ENCODE results near the gene PRKCE.

The PRKCE gene

DNA sequence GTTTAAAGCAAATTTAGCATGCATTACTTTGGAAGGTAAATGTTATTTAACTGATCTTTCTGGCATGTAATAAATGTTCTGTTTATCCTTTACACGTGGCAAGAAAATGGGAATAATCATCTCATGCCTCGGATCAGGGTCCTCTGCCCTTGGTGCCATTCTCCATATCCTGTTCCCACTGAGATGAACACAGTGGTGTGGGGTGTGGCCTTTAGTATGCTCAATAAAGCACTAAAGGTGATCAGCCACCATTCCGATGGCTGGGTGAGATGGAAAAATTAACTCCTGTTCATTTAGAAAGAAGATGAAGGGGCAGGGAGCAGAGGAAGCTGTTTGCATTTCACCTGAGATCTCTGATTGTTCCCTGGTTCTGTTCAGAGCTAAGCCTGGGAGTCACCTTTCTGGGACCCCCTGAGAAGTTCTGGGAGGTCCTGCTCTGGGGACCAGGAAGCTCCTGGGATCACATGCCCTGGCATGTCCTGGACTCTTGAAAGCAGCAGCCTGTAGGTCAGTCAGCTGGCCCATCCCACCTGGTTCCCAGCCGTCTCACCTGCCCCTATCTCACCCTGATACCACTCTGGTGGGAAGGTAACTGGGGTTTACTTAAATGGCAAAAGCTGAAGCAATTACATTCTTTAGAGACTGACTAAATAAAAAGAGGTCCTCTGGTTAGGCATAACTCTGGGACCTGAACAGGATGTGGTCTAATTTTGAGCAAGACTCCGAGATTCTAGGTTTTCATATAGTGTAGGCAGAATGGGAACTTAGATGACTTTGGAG lies 356.8 kb downstream of the PRKCE start:
- DNase-seq (ENCODE audit: low read depth) = no peak
- no peak overlapping the region for H3K4me3 ChIP-seq (ENCODE audit: low read depth, low read length)

DNA sequence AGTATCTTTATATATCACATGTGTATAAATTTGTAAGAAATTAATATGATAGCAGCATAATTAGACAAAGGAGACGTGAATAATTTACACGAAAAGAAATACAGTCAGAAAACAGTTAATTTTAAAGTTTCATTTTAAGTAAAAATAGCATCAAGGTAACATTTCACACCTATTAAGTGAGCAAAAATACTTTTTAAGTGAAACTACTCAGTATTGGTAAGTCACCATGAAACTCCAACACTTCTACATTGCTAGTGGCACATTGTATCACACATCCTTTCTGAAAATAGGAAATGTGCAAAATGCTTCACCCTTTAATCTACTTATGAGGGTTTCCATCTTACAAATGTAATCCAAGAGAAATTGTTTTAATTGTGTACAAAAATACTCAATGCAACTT lies 357.8 kb downstream of the PRKCE start:
- no peak for DNase-seq (ENCODE audit: low read depth)
- H3K4me3 ChIP-seq (ENCODE audit: low read depth, low read length) = no peak overlapping the region

DNA sequence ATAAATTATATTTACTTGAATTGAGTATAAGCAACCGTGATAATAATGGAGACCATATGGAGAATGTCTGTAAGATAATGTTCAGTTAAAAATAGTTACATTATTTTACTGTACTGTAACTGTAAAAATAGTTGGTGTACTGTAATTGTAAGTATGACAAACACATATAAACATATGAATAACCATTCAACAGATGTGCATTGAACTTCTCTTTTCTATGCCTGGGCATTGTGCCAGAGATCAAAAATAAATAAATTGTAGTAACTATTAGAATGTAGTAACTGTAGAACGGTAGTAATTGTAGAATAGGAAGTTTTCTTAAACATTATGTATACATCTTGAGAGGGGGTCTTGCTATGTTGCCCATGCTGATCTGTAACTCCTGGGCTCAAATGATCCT lies 358.3 kb downstream of the PRKCE start:
- no peak for DNase-seq (ENCODE audit: low read depth)
- no peak overlapping the region for H3K4me3 ChIP-seq (ENCODE audit: low read depth, low read length)

DNA sequence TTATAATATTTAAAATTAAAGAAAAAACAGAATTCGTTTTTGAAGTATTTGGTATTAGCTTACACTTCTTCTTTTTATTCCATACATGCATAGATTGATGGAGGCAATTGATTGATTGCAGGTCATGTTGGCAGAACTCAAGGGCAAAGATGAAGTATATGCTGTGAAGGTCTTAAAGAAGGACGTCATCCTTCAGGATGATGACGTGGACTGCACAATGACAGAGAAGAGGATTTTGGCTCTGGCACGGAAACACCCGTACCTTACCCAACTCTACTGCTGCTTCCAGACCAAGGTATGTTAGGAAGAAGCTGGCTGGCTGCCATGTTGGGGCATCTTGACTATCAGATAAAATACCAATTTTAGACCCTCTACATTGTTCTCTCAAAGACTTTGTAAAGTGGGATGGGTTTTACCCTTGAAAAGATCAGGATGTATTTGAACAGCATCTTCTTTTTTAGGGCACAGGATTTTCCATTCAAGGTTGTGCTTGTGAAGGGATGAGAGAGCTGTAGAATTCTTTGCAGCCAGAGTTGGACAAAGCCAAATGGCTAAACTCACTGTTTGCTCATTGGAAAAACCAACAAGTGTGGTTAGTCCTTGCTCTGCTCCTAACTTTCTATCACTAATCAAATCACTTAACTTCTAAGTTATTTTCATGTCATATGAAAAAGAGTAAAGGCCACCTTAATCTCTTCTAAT lies 358.9 kb downstream of the PRKCE start:
- no peak overlapping the region for H3K4me3 ChIP-seq (ENCODE audit: low read depth, low read length)
- no peak for DNase-seq (ENCODE audit: low read depth)

DNA sequence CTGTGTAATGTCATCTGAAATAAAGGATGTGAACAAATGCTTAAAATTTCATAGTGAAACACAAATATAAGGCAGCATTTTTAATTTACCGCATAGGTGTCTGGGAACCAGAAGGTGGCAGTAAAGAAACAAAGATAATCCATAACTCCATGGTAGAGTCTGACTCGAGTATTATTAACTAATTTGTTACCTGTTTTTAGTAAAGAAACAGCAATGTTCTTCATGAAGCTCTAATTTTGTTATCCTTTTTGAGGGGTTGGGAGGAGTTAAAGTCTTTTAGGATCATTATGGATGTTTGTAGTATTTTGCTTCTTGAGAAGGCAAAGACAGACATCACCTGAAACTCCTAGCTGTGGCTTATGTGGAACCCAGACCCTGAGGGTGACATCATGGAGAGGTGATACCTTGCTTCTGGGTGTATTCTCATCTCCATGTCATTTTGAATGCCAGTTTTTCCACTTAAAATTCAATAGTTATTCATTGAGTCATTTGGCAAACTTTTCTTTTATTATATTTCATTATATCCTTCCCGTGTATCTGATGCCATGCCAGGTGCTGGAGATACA lies 359.5 kb downstream of the PRKCE start:
- H3K4me3 ChIP-seq (ENCODE audit: low read depth, low read length) = no peak overlapping the region
- DNase-seq (ENCODE audit: low read depth) = no peak

DNA sequence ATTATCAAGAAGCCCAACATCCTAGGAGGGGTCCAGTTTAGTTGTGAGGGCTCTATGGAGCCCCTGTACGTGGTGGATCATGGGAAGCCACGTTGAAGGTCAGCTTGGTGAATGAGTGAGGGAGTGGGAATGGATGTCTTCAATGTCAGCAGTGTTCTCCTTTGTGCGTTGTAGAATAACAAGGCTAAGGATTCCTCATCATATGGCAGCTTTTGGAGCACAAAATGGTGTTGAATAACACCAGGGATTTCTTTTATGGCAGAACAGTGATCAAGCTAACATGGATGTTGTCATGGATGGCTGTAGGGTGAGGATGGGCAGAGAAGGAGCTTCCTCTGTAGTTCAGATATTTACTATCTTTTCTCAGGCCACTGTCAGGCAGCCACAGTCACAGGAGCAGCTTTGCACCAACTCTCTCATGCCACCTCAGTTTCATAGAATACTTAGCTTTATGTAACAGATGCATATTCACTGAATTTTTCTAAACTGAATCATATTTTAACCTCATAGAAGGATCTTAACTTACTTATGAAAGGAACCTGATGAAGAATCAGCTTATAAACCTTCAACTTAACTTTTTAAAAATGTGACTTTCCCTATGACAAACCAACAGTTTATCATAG lies 361.3 kb downstream of the PRKCE start:
- H3K4me3 ChIP-seq (ENCODE audit: low read depth, low read length) = no peak overlapping the region
- no peak for DNase-seq (ENCODE audit: low read depth)

DNA sequence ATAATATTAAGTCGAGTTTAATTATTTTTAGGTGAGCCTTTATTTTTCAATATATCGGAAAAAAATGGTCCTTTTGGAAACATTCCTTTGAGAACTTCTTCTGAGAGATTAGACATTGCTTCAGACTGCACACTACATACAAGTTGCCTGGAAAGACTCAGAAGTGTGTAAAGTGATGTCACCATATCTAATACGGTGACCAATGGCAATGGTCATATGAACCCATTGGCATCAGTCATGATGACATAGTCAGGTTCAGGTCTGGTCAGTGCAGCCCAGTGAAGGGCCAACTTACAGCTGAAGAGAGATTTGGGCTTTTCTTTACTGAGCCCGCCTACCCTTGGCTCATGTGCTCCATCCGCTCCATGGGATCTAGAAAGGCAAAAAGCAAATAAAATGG lies 362.3 kb downstream of the PRKCE start:
- no peak for DNase-seq (ENCODE audit: low read depth)

DNA sequence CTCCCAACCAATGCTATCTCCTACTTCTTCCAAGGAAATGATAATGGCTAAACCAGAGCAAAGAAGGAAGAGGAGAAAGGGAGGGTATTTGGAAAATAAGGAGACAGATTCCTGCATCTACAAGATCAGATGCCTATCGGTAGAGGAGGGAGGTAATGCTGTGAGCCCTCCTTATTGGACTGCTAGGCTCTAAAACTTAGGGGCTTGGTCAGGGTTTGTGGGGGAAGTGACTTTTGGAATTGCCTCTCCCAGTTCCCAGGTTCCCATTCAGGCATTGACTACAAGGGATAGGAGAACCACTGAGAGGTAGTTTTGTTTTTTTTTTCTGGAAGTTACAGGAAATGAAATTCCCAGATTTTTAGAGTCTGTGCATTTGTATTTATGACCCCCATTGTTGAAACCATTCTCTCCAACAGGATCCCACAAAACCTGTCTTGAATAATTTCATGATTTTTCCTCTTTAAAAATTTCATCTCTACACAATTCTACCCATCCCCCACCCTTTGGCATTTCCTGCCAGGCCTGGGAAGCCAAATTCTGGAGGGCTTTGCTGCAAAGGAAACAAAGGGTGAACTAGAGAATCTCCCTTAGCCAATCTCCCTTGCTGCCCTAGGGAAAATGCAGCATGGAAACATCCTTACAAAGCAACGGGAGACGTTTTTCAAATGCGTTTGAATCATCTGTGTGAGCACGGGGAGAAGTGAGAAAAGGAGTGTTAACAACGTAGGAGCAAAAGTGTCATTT lies 363.6 kb downstream of the PRKCE start:
- DNase-seq (ENCODE audit: low read depth) = peak; percentile 56

More for the DNA sequence above, 362.3 kb downstream of the PRKCE start:
- H3K4me3 ChIP-seq (ENCODE audit: low read depth, low read length) = no peak overlapping the region

DNA sequence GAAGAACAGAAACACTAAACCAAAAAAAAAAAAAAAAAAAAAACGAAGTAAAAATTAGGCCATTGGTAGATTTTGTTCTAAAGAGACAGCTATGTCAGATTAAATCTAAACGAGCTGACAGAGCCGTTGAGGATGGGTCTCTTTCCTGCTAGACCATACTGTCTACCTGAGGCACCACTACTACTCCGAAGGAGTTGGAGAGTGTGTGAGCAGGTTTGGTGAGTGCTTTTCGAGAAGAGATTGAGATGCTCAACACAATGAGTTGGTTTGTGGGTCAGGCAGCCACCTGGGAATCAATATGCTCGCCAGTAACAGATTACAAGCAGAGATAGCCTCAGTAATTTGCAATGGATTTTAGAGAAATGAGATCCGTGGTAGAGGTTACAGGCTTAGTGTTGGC lies 364.2 kb downstream of the PRKCE start:
- no peak for DNase-seq (ENCODE audit: low read depth)

More for the DNA sequence above, 363.6 kb downstream of the PRKCE start:
- no peak overlapping the region for H3K4me3 ChIP-seq (ENCODE audit: low read depth, low read length)

DNA sequence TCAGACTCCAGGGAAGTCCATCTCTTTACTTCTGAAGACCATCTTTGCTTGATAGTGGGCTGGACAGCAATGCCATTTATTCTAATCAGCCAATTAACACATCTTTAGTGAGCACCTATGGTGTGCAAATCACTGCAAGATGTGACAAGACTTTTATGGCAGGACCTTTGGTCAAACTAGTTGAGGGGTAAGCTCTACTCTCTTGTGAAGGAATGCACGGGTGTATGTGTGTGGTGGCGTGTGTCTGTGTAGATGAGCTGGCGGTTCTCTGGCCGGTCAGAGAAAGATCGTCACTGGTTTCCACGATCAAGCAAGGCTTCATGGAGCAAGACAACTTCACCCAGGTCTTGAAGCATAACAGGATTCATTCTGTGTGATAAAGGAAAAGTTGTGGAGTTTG lies 364.6 kb downstream of the PRKCE start:
- DNase-seq (ENCODE audit: low read depth) = no peak
- no peak overlapping the region for H3K4me3 ChIP-seq (ENCODE audit: low read depth, low read length)

More for the DNA sequence above, 364.2 kb downstream of the PRKCE start:
- H3K4me3 ChIP-seq (ENCODE audit: low read depth, low read length) = no peak overlapping the region

DNA sequence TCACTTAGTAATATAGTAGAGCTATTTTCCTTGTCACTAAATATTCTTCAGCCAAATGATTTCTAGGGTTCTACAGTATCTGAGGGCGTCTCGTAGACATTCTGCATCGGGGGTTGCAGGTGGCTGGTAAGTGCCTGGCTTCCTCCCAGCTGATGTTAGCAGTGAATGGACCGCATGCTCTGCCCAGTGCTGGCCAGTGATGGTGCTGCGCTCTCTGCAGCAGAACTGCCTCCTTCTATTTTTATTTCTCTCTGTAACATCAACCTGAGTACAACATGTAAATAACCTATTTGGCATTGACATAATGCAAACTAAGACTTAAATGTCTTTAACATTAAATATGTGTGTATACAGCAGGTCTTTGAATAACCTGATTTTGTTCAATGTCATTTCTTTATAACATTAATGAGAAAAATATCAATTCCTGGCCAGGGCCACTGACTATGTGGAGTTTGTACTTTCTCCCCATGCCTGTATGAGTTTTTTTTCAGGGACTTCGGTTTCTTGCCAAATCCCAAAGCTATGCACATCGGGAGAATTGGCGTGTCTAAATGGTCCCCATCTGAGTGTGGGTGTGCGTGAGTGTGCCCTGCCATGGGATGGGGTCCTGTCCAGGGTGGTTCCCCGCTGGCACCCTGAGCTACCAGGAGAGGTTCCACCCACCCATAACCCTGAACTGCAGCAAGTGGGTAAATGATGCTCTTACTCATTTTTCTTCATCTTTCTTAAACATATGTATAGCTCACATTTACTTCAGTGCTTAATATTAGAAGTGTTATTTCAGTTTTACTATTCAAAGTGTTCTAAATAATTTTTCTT lies 367.5 kb downstream of the PRKCE start:
- no peak overlapping the region for H3K4me3 ChIP-seq (ENCODE audit: low read depth, low read length)

DNA sequence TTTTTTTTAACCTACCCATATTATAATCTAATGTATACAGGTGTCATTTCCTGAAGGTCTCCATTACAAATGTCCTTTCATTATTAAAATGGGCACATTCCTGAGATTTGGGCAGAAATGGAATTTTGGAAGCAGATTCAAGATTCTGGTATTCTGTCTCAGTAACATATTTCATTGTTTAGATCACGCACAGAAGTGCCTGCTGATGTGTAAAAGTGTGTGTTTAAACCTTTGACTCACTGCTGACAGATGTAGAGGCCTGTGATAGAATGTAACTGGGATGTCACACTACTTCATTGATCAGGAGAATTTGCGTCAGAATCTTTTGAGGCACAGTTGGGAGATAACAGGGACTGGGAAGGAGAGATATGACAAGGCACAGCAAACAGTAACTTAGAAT lies 368.9 kb downstream of the PRKCE start:
- DNase-seq (ENCODE audit: low read depth) = no peak
- H3K4me3 ChIP-seq (ENCODE audit: low read depth, low read length) = no peak overlapping the region

More for the DNA sequence above, 367.5 kb downstream of the PRKCE start:
- no peak for DNase-seq (ENCODE audit: low read depth)

DNA sequence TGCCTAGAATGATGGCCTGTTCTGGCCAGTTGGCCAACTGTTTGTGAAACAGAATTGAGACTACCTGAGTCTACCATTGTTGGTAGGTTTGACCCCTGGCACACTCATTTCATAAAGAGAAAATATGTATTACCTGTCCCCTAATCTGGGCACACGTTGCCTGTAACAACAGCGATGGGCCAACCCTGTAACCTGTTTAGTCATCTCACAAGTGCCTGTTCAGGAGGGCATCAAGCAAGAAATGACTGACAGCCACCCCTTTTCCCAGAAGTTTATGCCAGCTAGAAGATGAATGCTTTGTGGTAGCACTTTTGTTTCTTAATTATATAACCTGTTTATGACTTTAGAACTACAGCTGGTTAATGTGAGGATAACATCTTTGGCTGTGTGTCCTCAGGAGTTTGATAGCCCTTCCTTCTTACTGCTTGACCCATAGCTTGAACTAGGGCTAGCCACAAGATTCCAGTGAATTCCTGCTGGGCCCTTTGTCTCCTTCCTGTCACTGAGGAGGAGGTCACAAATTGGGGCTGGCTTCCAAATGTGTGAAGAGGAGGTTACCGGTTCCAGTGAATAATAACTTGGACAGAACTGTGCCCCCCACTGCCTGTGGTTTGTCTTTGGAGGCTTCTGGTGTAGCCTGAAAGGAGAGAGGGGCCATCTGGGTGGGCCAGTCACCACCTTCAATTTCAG lies 371.8 kb downstream of the PRKCE start:
- H3K4me3 ChIP-seq (ENCODE audit: low read depth, low read length) = no peak overlapping the region
- no peak for DNase-seq (ENCODE audit: low read depth)

DNA sequence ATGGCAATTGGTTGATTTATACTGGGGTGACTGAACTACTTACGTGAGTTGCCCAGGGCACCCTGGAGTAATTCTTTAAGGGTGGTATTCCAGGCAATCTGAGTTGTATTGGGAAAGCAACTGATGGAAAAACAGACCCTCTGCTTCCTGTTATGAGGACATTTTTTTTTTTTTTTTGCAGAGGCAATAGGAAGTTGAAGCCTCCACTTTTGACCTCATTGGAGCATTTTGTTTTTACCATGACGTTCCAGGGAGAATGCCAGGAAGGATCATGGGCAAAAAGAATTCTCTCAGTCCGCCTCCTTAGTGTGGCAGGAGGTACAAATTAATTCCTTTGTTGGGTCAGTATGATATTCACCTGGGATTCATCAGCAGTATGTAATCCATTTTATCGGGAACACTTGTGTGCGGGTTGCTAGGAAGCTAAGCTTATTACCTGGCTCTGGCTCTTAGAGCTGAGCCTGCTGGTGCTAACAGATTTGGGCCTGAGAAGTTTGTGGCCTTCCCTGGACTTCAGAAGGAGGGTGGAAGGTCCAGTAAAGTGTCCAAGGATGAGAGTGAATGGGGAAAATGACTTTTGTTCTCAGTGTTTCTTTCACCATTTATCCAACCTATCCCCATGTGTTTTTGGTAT lies 372.8 kb downstream of the PRKCE start:
- H3K4me3 ChIP-seq (ENCODE audit: low read depth, low read length) = no peak overlapping the region
- no peak for DNase-seq (ENCODE audit: low read depth)

DNA sequence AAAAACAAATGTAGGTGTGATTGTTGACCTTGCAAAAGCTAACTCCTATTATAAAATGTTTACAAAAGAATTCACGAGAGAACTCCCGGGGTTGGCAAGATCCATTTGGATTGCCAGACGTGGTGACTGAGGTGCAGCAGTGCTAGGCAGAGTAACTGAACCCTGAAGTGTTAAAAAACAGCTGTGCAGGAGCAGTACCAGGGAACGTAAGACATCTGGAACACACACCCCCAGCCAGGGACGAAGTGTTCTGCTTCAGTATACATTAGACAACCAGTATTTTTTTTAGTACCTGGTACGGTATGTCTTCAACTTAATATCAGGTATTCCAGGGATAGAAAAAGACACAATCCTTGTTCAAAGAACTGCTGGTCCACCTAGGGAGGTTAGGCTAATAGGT lies 373.6 kb downstream of the PRKCE start:
- DNase-seq (ENCODE audit: low read depth) = no peak
- H3K4me3 ChIP-seq (ENCODE audit: low read depth, low read length) = no peak overlapping the region

DNA sequence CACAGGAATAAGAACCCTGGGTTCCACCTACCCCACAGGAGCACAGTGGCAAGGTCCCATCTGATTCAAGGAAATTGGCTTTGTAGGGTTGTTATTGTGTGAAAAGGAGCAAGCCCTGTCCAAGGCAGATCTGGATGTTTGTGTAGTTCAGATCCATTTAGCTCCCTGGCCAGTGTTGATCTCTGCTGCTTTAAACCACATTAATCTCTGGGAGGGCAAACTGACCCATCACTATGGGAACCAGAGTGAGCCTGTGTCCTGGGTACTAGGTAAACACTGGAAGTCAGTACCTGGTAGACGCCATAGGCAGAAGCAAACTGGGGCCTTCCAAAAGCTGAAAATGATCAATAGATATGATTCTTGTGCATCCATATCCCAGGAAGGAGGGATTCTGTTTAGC lies 374.2 kb downstream of the PRKCE start:
- DNase-seq (ENCODE audit: low read depth) = no peak

DNA sequence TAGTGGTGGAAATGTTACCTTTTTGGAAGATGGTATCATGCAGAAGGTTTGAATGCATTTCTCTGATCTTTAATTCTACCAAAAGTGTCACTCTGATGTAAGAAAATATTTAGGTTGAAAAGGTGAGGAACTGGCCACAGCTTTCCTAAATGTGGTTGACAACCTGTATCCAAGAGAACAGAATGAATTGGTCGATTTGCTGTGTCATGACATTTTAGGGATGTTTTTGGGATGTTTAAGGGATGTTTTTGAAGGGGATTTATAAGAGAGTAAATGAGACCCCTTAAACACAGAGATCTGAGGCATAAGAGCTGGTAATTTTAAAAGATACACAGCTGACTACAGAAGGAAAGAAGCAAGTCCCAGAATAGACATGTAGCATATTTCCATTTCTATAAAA lies 375.0 kb downstream of the PRKCE start:
- DNase-seq (ENCODE audit: low read depth) = no peak
- no peak overlapping the region for H3K4me3 ChIP-seq (ENCODE audit: low read depth, low read length)

More for the DNA sequence above, 374.2 kb downstream of the PRKCE start:
- no peak overlapping the region for H3K4me3 ChIP-seq (ENCODE audit: low read depth, low read length)

DNA sequence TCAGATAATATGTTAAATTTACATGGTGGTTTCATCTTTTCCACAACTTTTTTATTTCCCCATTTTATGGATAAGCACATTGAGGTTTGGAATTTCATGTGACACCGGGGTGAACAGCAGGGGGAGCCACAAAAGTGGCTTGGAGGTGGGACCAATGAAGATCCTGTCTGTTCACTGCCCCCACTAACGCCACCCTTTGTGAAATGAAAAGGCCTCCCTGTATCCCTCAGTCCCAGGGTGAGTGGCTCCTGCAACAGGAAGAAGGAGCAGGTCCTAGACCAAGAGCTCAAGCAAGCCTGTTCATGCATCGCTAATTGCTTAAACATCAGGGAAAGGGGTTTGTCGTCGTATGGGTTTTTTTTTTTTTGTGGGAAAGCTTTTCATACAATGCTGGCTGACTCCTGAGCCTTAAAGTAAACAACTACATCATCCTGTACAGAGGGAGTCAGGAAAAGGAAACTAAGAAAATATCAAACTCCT lies 377.9 kb downstream of the PRKCE start:
- no peak overlapping the region for H3K4me3 ChIP-seq (ENCODE audit: low read depth, low read length)
- no peak for DNase-seq (ENCODE audit: low read depth)
